ENCODE results near the gene BAD.

The BAD gene

DNA sequence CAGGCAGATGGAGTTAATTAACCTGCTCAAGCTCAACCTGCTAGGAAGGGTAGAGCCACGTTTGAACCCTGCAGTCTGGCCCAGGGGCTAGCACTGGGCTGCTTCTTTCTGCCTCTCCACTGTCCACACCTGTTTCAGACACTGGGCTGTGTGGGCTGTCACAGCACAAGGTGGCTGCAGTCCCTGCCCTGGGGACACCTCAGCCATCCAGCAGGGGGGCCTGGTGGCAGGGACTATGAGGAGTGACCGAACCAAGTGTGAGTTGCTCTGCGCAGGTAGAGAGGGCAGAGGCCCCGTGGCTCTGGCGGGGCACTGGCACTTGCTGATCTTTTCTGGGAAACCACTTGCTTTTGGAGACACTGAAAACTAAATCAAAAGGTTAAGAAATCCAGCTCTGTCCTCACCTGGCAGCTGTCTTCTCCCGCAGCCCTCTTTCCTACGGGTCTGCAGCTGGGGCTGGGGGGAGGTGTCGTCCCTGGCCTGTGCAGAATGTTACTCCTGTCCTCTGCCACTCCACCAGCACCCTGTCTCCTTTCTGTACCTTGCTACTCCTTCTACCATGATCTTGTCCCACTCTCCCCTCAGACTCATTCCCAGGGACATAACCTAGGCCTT is 5.8 kb downstream of the BAD start:
- DNase-seq (ENCODE audit: low read depth): no peak
- TF ChIP-seq, protein P1, sequence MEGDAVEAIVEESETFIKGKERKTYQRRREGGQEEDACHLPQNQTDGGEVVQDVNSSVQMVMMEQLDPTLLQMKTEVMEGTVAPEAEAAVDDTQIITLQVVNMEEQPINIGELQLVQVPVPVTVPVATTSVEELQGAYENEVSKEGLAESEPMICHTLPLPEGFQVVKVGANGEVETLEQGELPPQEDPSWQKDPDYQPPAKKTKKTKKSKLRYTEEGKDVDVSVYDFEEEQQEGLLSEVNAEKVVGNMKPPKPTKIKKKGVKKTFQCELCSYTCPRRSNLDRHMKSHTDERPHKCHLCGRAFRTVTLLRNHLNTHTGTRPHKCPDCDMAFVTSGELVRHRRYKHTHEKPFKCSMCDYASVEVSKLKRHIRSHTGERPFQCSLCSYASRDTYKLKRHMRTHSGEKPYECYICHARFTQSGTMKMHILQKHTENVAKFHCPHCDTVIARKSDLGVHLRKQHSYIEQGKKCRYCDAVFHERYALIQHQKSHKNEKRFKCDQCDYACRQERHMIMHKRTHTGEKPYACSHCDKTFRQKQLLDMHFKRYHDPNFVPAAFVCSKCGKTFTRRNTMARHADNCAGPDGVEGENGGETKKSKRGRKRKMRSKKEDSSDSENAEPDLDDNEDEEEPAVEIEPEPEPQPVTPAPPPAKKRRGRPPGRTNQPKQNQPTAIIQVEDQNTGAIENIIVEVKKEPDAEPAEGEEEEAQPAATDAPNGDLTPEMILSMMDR (IDR thresholded peaks at IDR 0.05; ENCODE audit: low read length, missing control alignments): no peak
- no peak overlapping the region for H3K4me3 ChIP-seq (replicated peaks; ENCODE audit: low read depth, low read length)

DNA sequence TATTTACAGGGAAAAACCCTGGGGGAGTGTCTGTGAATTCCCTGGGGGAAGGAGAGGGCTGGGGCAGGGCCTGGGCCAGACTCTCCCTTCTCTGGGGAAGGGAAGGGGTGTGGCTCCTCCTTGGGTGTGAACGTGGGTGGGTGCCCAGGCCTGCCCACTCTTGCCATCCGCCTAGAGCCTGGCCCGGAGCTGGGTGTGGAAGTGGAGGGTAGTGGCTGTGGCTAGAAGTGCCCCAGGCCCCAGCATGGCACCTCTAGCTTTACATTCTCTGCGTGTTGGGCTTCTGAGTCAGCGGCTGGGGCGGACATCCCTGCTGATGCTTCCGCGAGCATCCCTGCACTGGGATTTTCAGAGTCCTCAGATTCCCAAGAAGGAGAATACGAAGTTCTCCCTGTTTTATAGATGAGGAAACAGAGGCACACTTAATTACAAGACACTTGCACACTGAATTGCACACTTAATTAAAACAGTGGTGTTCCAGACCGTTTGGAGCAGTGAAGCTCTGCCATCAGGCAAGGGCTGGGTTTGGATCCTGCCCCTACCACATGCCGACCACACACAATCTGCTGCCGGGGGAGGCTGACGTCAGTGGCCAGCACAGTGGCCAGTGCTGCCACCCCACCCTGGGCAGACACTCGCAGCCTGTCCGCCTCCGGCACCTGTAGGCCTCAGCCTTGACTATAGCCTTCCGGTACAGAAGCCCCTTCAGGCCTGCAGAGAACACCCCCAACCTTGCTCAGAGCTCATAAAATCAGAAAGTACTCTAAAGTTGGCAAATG is 7.6 kb downstream of the BAD start:
- DNase-seq (ENCODE audit: low read depth): no peak
- TF ChIP-seq, protein P1 (IDR thresholded peaks at IDR 0.05; ENCODE audit: low read length, missing control alignments): no peak
- no peak overlapping the region for H3K4me3 ChIP-seq (replicated peaks; ENCODE audit: low read depth, low read length)

DNA sequence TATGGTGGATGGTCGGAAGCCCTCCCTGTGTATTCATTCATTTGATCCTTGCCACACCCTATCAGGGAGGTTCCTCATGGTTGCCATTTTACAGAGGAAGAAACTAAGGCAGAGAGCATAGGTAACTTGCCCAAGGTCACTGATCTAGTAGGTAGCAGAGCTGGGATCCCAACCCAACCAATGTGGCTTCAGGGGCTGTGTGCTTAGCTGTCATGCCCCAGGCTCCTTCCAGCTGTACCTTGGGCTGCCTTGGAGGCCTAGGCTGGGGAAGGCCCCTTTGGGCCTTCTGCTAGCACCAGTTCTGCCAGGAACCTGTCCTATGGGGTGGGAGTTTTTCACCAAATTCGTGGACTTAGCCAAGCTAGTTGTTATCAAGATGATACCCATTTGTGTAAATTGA is 8.6 kb downstream of the BAD start:
- TF ChIP-seq, protein P1 (IDR thresholded peaks at IDR 0.05; ENCODE audit: low read length, missing control alignments): no peak
- no peak overlapping the region for H3K4me3 ChIP-seq (replicated peaks; ENCODE audit: low read depth, low read length)
- no peak for DNase-seq (ENCODE audit: low read depth)

DNA sequence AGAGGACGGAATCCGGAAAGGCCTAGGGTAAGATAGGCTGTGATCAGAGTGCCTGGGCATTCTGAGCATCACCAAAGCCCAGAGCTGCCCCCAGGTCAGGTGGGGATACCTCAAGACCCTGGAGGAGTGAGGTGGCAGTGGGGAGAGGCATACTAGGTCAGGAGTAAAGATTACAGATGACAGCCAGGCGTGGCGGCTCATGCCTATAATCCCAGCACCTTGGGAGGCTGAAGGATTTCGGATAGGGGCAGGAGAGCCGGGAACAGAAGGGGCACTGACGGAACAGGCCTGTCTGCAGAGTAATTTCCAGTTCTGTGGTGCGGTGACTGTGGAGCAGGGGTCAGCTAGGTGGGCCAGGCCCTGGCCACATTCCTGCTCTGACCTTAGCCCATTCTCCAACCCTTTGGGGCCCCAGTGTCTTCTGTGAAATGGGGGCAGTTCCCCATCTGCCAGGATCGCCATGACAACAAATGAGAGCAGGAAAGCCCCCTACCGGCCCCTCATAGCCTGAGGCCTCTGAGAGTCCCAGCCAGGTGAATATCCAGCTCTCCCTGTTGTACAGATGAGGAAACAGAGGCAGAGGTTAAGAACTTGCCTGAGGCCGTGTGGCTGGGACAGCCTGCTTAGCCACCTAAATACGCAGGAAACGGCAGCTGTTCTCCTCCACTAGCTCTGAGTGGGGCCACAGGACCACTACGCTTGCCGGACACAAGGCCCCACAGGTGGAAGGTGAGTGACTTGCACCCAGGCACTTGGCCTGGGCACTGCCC is 9.2 kb downstream of the BAD start:
- H3K4me3 ChIP-seq (replicated peaks; ENCODE audit: low read depth, low read length): no peak overlapping the region
- TF ChIP-seq, protein P1 (IDR thresholded peaks at IDR 0.05; ENCODE audit: low read length, missing control alignments): no peak
- DNase-seq (ENCODE audit: low read depth): no peak

DNA sequence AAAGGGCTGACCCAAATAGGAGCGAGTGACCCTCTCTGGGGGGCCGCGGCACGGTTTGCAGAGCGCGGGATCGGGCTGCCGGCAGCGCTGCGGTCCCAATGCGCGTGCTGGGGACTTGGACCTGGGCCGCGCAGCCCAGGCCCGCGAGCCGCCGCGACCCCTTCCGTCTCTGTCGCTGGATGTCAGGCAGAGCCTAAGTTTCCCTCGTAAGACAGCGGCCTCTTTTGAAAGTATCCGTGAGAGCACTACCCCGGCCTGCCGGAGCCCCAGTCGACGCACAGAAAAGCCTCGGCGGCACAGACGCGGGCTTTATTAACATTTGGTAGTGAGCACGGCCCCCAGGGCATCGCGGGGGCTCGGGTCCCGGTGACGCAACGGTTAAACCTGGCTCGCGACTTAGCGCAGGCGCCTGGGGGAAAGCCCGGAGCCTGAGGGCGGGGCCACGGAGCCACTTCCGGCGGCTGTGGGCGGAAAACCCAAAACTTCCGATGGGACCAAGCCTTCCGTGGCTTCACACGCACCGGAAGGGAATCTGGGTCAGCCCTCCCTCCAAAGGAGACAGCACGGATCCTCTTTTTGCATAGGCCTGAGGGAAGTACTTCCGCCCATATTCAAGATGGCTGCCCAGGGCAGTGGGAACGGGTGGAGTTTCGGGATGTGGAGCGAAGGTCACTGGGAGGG is 14.8 kb downstream of the BAD start:
- H3K4me3 ChIP-seq (replicated peaks; ENCODE audit: low read depth, low read length): peak overlapping the region; percentile 84
- TF ChIP-seq, protein P1 (IDR thresholded peaks at IDR 0.05; ENCODE audit: low read length, missing control alignments): no peak
- peak; percentile 100 for DNase-seq (ENCODE audit: low read depth)

DNA sequence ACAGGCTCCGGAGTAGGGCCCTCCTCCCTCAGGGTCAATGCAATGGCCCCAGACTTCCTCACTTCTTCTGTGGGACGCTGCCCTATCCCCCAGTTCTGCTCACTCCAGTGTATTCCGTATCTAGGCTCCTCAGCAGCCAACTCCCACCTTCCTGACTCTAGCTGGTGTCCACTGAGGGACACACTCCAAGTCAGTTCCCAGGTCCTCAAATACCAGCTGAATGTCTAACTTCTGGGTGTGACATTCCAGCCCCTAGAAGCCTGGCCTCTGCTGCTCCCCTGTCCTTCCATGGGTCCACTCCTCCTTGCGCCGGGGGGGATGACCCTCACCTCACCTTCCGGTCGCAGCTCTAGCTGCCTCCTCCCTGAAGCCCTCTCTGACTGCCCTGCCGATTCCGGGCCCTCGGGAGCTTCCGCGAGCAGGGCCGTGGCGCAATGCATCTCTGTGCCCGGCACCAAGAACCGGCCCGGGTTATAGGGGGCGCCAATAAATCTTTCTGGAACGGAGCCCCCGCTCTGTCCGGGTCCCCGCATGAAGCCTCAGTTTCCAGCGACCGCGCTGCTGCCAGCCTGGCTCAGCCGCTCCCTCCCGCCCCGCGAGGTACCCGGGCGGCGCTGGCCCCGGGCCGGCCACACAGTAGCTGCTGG is 15.4 kb downstream of the BAD start:
- no peak for DNase-seq (ENCODE audit: low read depth)
- peak overlapping the region; percentile 67 for H3K4me3 ChIP-seq (replicated peaks; ENCODE audit: low read depth, low read length)
- TF ChIP-seq, protein P1 (IDR thresholded peaks at IDR 0.05; ENCODE audit: low read length, missing control alignments): no peak

Measured in fibroblast of pulmonary artery (primary cell).